PFSK-1 (cell line): Measurements from ENCODE around the gene SDK1.

Experiments
- FOXP2 ChIP-seq: optimal IDR thresholded peaks from 2 replicates; pipeline ENCODE3; 2011; ENCODE audit warnings: borderline replicate concordance, control low read depth, inconsistent platforms; ENCODE audit not compliant: insufficient read depth; ENCODE audit errors: extremely low read length, extremely low read depth
- POLR2AphosphoS5 ChIP-seq: IDR thresholded peaks from 2 replicates; pipeline ENCODE4 v1.6.1; 2012; ENCODE audit warnings: low read depth, mild to moderate bottlenecking, control low read depth, low read length, moderate library complexity
- REST ChIP-seq, 2 experiments: IDR thresholded peaks; 2 replicates each; pipeline versions ENCODE4 v1.6.1 to v1.8.0; 2011 to 2012; ENCODE audit warnings: low read depth in 2 of 2, low read length in 2 of 2, control low read depth in 1 of 2, inconsistent platforms in 1 of 2, mild to moderate bottlenecking in 1 of 2, moderate library complexity in 1 of 2; ENCODE audit not compliant: insufficient read depth in 1 of 2
- SIN3A ChIP-seq: IDR thresholded peaks from 2 replicates; pipeline ENCODE4 v1.6.1; 2012; ENCODE audit warnings: mild to moderate bottlenecking, low read length, moderate library complexity, borderline replicate concordance; ENCODE audit not compliant: insufficient read depth
- TAF1 ChIP-seq: IDR thresholded peaks from 2 replicates; pipeline ENCODE4 v1.6.1; 2012; ENCODE audit warnings: low read length, control low read depth, borderline replicate concordance; ENCODE audit not compliant: insufficient read depth

SDK1 gene

GRCh38 chr7:3464900-3465622, 164.0 kb downstream of the SDK1 start:
- TF ChIP-seq FOXP2 = no peak
- no peak for TF ChIP-seq POLR2AphosphoS5
- no peak for TF ChIP-seq SIN3A
- no peak for TF ChIP-seq REST (IDR thresholded peaks at IDR 0.05; ENCODE audit: insufficient read depth in 1 of 2, low read depth in 2 of 2, low read length in 2 of 2)
- no peak for TF ChIP-seq TAF1

DNA sequence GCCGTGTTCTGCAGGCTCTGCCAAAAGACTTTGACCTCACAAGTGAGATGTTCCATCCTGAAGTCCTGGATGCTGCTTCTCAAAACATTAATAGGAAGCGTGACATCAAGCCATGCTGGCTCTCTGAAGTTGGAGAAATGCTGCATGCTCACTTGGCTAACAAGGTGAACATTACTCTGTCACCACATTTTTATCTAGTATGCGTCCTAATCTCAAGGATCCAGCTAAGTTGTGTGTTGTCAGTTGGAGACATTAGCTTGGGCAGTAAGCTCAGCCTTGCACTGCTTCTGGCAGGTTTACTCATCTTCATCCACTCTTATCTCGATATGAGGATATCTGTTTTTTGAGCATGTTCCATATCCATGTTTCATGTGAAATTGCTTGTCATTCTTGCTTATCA, 165.2 kb downstream of the SDK1 start:
- TF ChIP-seq SIN3A (no peak), REST (IDR thresholded peaks at IDR 0.05; ENCODE audit: insufficient read depth in 1 of 2, low read depth in 2 of 2, low read length in 2 of 2) (no peak), TAF1 (no peak), FOXP2 (no peak)

DNA sequence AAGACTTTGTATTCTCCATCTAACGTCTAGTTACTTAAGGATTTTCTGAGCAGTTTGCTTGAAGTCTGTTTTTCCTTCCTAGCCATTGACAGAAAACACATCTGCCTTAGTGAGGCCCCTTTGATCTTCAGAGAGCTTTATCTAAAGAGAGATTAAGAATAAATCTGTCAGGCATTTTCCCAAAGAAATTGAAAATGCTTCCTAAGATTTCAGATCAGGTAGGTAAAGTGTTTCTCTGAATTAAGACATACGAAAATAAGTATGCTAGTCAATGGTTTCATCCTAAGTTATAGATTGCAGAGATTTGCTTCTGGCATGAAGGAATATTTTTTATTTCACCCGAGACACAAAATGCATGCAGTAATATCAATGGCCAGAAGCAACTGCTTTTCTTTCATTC, 168.6 kb downstream of the SDK1 start:
- TF ChIP-seq FOXP2 (no peak), SIN3A (no peak), POLR2AphosphoS5 (no peak), TAF1 (no peak), REST (IDR thresholded peaks at IDR 0.05; ENCODE audit: insufficient read depth in 1 of 2, low read depth in 2 of 2, low read length in 2 of 2) (no peak)

GRCh38 chr7:3480197-3480596, 179.1 kb downstream of the SDK1 start:
- TF ChIP-seq POLR2AphosphoS5 (no peak), SIN3A (no peak), TAF1 (no peak), FOXP2 (no peak), REST (IDR thresholded peaks at IDR 0.05; ENCODE audit: insufficient read depth in 1 of 2, low read depth in 2 of 2, low read length in 2 of 2) (no peak)

DNA sequence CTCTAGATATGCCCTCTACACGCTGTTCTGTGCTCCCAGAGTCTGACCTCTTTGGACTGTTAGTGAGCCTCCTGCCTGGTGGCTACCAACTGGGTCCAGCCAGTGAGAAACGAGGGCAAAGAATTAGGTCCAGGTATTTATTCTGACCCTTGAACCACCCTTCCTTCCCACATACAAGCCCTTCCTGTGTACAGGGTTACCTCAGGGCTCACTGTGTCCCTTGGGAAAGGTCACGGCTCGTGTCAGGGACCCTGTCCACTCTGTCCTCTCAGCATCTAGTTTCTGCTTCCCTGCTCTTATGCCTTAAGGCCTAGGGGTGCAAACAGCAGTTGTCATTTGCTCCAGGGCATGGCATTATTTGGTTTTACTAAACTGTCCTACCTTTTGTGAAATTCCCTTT, 180.4 kb downstream of the SDK1 start:
- no peak for TF ChIP-seq POLR2AphosphoS5
- TF ChIP-seq FOXP2 = no peak
- TF ChIP-seq TAF1 = no peak
- TF ChIP-seq SIN3A = no peak
- TF ChIP-seq REST (IDR thresholded peaks at IDR 0.05; ENCODE audit: insufficient read depth in 1 of 2, low read depth in 2 of 2, low read length in 2 of 2) = no peak
